HCT116 (cell line): ENCODE data around the gene CCS. TPM values are rescaled to one million over a fixed set of nuclear protein-coding genes. Genes with fewer than 3 reads are reported as not detected.

Experiments used
- ATAC-seq: fragments of 200-7000 bp; cut with Tn5 transposase; 2 replicates; pipeline ENCODE4 v1.9.1; 2020; ENCODE audit warnings: mild to moderate bottlenecking, moderate library complexity
- BruUV-seq: library from RNA; stranded (reverse); fragments of 400-500 nt; replicated peaks from 2 replicates; lab custom pipeline; 2021; lab: Mats Ljungman, UMichigan
- CTCF ChIA-PET: fragments of 300-600 bp; sonication (Branson Sonifier 250); formaldehyde crosslinking; loops from one replicate; lab custom pipeline; 2021; ENCODE audit warnings: antibody characterized with exemption; lab: Charles Lee
- POLR2A ChIA-PET: fragments of 300-600, 350-600 bp; sonication (Branson Sonifier 250); formaldehyde crosslinking; loops from one replicate; lab custom pipeline; 2021; ENCODE audit warnings: antibody characterized with exemption; lab: Charles Lee
- RAD21 ChIA-PET, 2 experiments: fragments of 300-600 bp; sonication (Branson Sonifier 250); formaldehyde crosslinking; loops; one replicate each; lab custom pipeline; 2023; ENCODE audit warnings: low total read pairs in 2 of 2; ENCODE audit not compliant: uncharacterized antibody in 2 of 2, unreplicated experiment in 2 of 2, low non-redundant PET in 1 of 2; lab: Charles Lee
- DNase-seq: peaks from one replicate; pipeline ENCODE4 v3.0.0-alpha.2; 2010; ENCODE audit warnings: low read depth, low spot score
- H2AFZ ChIP-seq: fragments of 200-600 bp; shearing (Covaris generic), sonication (generic); 2 replicates; pipeline ENCODE4 v1.6.1; 2017; ENCODE audit warnings: low read depth, mixed run types, mixed read lengths, antibody characterized with exemption, low read length; ENCODE audit not compliant: poor library complexity, severe bottlenecking
- H3K27ac ChIP-seq: 2 replicates; pipeline ENCODE4 v1.5.1; 2012; ENCODE audit warnings: low read depth, low read length
- H3K27me3 ChIP-seq: fragments of 200-600 bp; sonication (generic); 2 replicates; pipeline ENCODE4 v1.6.1; 2016; ENCODE audit warnings: mixed run types, low read length, mixed read lengths; ENCODE audit not compliant: insufficient read depth
- H3K36me3 ChIP-seq, 2 experiments: fragments of 200-500 bp in 1 of 2; fragments of 200-600 bp in 1 of 2; sonication (Bioruptor generic) in 1 of 2; sonication (generic) in 1 of 2; 2 replicates each; pipeline versions ENCODE4 v1.5.1 to v1.6.1; 2014 to 2016; ENCODE audit warnings: low read length in 2 of 2, inconsistent platforms in 1 of 2, mixed read lengths in 1 of 2, mixed run types in 1 of 2; ENCODE audit not compliant: insufficient read depth in 2 of 2, control insufficient read depth in 1 of 2
- H3K4me1 ChIP-seq, 2 experiments: fragments of 200-600 bp in 1 of 2; sonication (generic) in 1 of 2; 2 replicates each; pipeline versions ENCODE4 v1.5.1 to v1.6.1; 2012 to 2017; ENCODE audit warnings: low read length in 2 of 2, inconsistent platforms in 1 of 2, mild to moderate bottlenecking in 1 of 2, mixed read lengths in 1 of 2, mixed run types in 1 of 2, moderate library complexity in 1 of 2; ENCODE audit not compliant: insufficient read depth in 2 of 2, control insufficient read depth in 1 of 2
- H3K4me2 ChIP-seq: fragments of 200-600 bp; sonication (generic); 2 replicates; pipeline ENCODE4 v1.6.1; 2017; ENCODE audit warnings: mixed run types, low read length, mixed read lengths
- H3K4me3 ChIP-seq, 2 experiments: fragments of 200-600 bp in 1 of 2; sonication (generic) in 1 of 2; replicated peaks in 1 of 2; 2 replicates each; pipeline ENCODE4 v1.5.1; 2011 to 2016; ENCODE audit warnings: low read length in 2 of 2, control low read depth in 1 of 2, low read depth in 1 of 2, mild to moderate bottlenecking in 1 of 2, mixed read lengths in 1 of 2, mixed run types in 1 of 2
- H3K79me2 ChIP-seq: fragments of 200-600 bp; sonication (generic); 2 replicates; pipeline ENCODE4 v1.6.1; 2017; ENCODE audit warnings: mild to moderate bottlenecking, mixed run types, low read length, moderate library complexity, mixed read lengths; ENCODE audit not compliant: insufficient read depth
- H3K9ac ChIP-seq: fragments of 200-600 bp; sonication (generic); 2 replicates; pipeline ENCODE4 v1.6.1; 2016; ENCODE audit warnings: low read length, mixed read lengths
- H3K9me2 ChIP-seq: fragments of 200-600 bp; sonication (generic), shearing (Covaris generic); 2 replicates; pipeline ENCODE4 v1.6.1; 2017; ENCODE audit warnings: mixed run types, mild to moderate bottlenecking, moderate library complexity; ENCODE audit not compliant: insufficient read depth
- H3K9me3 ChIP-seq, 2 experiments: fragments of 200-500 bp in 1 of 2; fragments of 200-600 bp in 1 of 2; sonication (Bioruptor generic) in 1 of 2; sonication (generic) in 1 of 2; 2 replicates each; pipeline ENCODE4 v1.6.1; 2014 to 2017; ENCODE audit warnings: low read length in 2 of 2, mixed read lengths in 2 of 2, inconsistent platforms in 1 of 2, low read depth in 1 of 2, mild to moderate bottlenecking in 1 of 2, mixed run types in 1 of 2, moderate library complexity in 1 of 2; ENCODE audit not compliant: control insufficient read depth in 1 of 2, insufficient read depth in 1 of 2
- H4K20me1 ChIP-seq: fragments of 200-600 bp; sonication (generic), shearing (Covaris generic); 2 replicates; pipeline ENCODE4 v1.6.1; 2017; ENCODE audit warnings: mixed run types, mild to moderate bottlenecking, moderate library complexity; ENCODE audit not compliant: insufficient read depth
- CBX3 ChIP-seq: IDR thresholded peaks from 2 replicates; pipeline ENCODE4 v1.6.1; 2012; ENCODE audit warnings: low read depth
- EGR1 ChIP-seq: IDR thresholded peaks from 2 replicates; pipeline ENCODE4 v1.6.1; 2012; ENCODE audit warnings: low read depth
- ELF1 ChIP-seq: IDR thresholded peaks from 2 replicates; pipeline ENCODE4 v1.6.1; 2012; ENCODE audit warnings: low read depth, borderline replicate concordance
- EZH2phosphoT487 ChIP-seq: fragments of 200-600 bp; IDR thresholded peaks from 2 replicates; pipeline ENCODE4 v1.6.1; 2018; ENCODE audit warnings: antibody characterized with exemption, borderline replicate concordance
- FOSL1 ChIP-seq: IDR thresholded peaks from 2 replicates; pipeline ENCODE4 v1.6.1; 2012; ENCODE audit warnings: low read depth
- JUND ChIP-seq: IDR thresholded peaks from 2 replicates; pipeline ENCODE4 v1.6.1; 2012
- POLR2AphosphoS5 ChIP-seq: IDR thresholded peaks from 2 replicates; pipeline ENCODE4 v1.6.1; 2011; ENCODE audit warnings: mild to moderate bottlenecking, low read depth, low read length, moderate library complexity
- SIN3A ChIP-seq: IDR thresholded peaks from 2 replicates; pipeline ENCODE4 v1.6.1; 2012; ENCODE audit warnings: low read depth
- SRF ChIP-seq: IDR thresholded peaks from 2 replicates; pipeline ENCODE4 v1.6.1; 2012; ENCODE audit warnings: low read depth
- TCF7L2 ChIP-seq: IDR thresholded peaks from 2 replicates; pipeline ENCODE4 v1.7.0; 2011; ENCODE audit warnings: borderline replicate concordance, inconsistent platforms; ENCODE audit not compliant: insufficient read depth, insufficient read length; ENCODE audit errors: extremely low read depth
- YY1 ChIP-seq: IDR thresholded peaks from 2 replicates; pipeline ENCODE4 v1.6.1; 2011; ENCODE audit warnings: low read length, low read depth, moderate library complexity, mild to moderate bottlenecking; ENCODE audit not compliant: insufficient replicate concordance; ENCODE audit errors: extremely low read depth
- ZFX ChIP-seq: fragments of 450-650 bp; IDR thresholded peaks from 2 replicates; pipeline ENCODE4 v1.6.1; 2017
- intact Hi-C: fragments of 100-400 bp; cut with micrococcal nuclease; formaldehyde crosslinking; loops from 2 replicates; pipeline ENCODE4 v1.10.0; 2022
- total RNA-seq: library from RNA; stranded (reverse); gene quantifications from one replicate; pipeline ENCODE4 v1.2.1, GENCODE V29; 2021; ENCODE audit not compliant: unreplicated experiment

CCS gene
- total RNA-seq, 1 experiment from 2014 or later: 40.6 TPM

DNA sequence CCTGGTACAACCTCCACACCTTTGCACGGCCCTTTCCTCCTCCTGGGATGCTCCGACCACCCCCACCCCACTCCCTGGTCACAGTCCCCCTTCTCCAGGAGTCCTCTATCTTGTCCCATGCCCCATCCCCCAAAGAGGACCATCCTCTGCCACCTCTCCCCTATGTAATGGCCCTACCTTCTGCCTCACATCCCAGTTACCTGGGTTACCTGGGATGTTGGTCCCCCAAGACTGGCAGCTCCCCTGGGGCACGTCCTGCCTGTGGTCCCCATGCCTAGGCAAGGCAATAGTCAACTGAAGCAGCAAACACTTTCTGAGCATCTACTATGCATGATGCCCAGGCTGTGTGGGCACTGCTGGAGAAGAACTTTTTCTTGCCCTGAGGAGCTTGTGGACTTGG, 37.6 kb upstream of the CCS start:
- H3K9ac ChIP-seq: no peak overlapping the region
- H4K20me1 ChIP-seq: no peaks in the 10 kb centered on the region
- TF ChIP-seq SRF: no peak
- no peak for TF ChIP-seq EGR1
- TF ChIP-seq SIN3A: no peak
- no peak for TF ChIP-seq EZH2phosphoT487
- TF ChIP-seq POLR2AphosphoS5: no peak
- no peak for TF ChIP-seq ZFX
- no peak for TF ChIP-seq JUND
- TF ChIP-seq YY1: no peak
- no peak overlapping the region for H3K27ac ChIP-seq
- H3K4me2 ChIP-seq: no peak overlapping the region
- BruUV-seq: no TSS peak
- ATAC-seq (no peak), DNase-seq (no peak)
- no peaks in the 10 kb centered on the region for H3K36me3 ChIP-seq
- no peaks in the 10 kb centered on the region for H3K9me3 ChIP-seq
- RAD21 ChIA-PET: no interaction called here
- H3K79me2 ChIP-seq: no peaks in the 10 kb centered on the region
- CTCF ChIA-PET: no interaction called here
- POLR2A ChIA-PET: no interaction called here
- H3K4me1 ChIP-seq: no peaks in the 10 kb centered on the region
- H2AFZ ChIP-seq: no peak overlapping the region
- no peak overlapping the region for H3K4me3 ChIP-seq
- no peaks in the 10 kb centered on the region for H3K9me2 ChIP-seq
- intact Hi-C loops: no loop called here
- no peaks in the 10 kb centered on the region for H3K27me3 ChIP-seq

DNA sequence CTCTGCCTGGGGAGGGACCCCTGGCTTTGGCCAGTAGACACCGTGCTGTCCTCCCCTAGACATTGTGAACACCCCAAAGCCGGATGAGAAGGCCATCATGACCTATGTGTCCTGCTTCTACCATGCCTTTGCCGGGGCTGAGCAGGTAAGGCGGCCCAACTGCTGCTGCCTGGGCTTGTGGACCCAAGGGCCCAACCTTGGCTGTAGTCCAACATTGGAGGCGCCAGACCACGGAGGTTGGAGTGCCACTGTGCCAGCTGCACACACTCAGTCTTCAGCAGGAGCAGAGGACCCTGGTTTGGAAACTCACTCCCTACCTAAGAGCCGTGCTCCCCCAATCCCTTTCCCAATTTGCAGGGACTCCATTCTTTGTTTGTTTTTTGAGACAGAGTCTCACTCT, 36.9 kb upstream of the CCS start:
- no peak for ATAC-seq

More for the DNA sequence above, 36.9 kb upstream of the CCS start:
- ChIA-PET CTCF (no interaction called here), RAD21 (no interaction called here)
- Histone ChIP-seq H3K4me1 (no peaks in the 10 kb centered on the region), H3K4me3 (no peak overlapping the region), H2AFZ (no peak overlapping the region), H3K9me3 (no peaks in the 10 kb centered on the region), H3K4me2 (no peak overlapping the region), H3K9ac (no peak overlapping the region), H3K27ac (no peak overlapping the region), H3K9me2 (no peaks in the 10 kb centered on the region), H3K79me2 (no peaks in the 10 kb centered on the region)
- DNase-seq: no peak
- TF ChIP-seq ELF1 (no peak), POLR2AphosphoS5 (no peak), TCF7L2 (no peak), CBX3 (no peak), FOSL1 (no peak)
- TF ChIP-seq, all 23 proteins: peak for 0
- no peaks in the 10 kb centered on the region for H4K20me1 ChIP-seq
- H3K27me3 ChIP-seq: no peaks in the 10 kb centered on the region
- no peaks in the 10 kb centered on the region for H3K36me3 ChIP-seq
- no TSS peak for BruUV-seq
- intact Hi-C loops: no loop called here
- POLR2A ChIA-PET: no interaction called here
